OCI-LY1 (cell line): ENCODE results near the gene IGF2BP3.

Experiments
- CTCF ChIP-seq: fragments of 200-600 bp; sonication (generic), shearing (Covaris generic); IDR thresholded peaks from 2 replicates; pipeline ENCODE4 v1.5.1; 2017; ENCODE audit warnings: mild to moderate bottlenecking, antibody characterized with exemption, low read length, moderate library complexity, mixed read lengths
- EZH2 ChIP-seq: fragments of 200-600 bp; sonication (generic), shearing (Covaris generic); IDR thresholded peaks from 2 replicates; pipeline ENCODE4 v1.8.0; 2017; ENCODE audit warnings: borderline replicate concordance, mixed run types, mild to moderate bottlenecking, antibody characterized with exemption, low read length, moderate library complexity, mixed read lengths

DNA sequence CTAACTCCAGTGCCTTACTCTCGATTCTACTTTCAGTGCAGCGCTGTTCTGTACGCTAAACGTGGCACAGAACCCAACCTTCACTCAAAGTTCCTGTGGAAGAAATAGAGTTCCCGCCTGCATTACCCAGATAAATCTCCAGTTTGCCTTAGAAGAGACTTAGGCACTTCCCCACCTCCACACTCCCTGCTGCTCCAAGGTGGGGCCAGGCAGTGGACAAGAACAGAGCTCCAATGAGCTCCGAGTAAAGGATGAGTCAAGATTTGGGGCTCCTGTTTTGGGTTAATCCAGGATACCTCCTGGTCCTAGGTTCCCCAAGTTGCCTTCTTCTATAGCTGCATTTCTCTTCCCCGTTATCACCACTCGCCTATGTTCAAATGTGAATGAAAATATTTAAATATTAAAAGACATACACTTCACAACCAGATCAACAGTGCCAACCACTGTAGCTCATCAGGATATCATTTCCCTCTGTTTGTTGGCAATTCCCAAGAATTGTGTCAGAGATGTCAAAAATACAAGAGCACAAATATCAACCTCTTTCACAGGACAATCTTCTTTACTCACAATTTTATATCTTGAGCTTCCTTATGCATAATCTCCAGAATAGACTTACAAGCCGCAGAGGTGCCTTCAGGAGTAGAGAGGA lies 123.1 kb downstream of the IGF2BP3 start:
- no peak for TF ChIP-seq CTCF
- no peak for TF ChIP-seq EZH2
